ENCODE measurements around the gene PNPLA5. TPM values are rescaled to one million over a fixed set of nuclear protein-coding genes. Genes with fewer than 3 reads are reported as not detected.

PNPLA5 gene
- total RNA-seq, 1 experiment from 2014 or later = not detected

- no peaks in the 10 kb centered on the region for H3K4me1 ChIP-seq (ENCODE audit: control insufficient read depth, insufficient read depth, low read length)
- H3K27me3 ChIP-seq (ENCODE audit: control insufficient read depth, insufficient read depth, low read length) = no peaks in the 10 kb centered on the region
- BruUV-seq (replicated peaks) = no TSS peak
- H3K9me3 ChIP-seq (ENCODE audit: control insufficient read depth, insufficient read depth, low read depth, low read length) = no peaks in the 10 kb centered on the region
- ATAC-seq (no peak), DNase-seq (ENCODE audit: low read depth, low spot score) (no peak)
- TF ChIP-seq CTCF (IDR thresholded peaks at IDR 0.05) = no peak
- no peak for TF ChIP-seq SIN3A (IDR thresholded peaks at IDR 0.05; ENCODE audit: borderline replicate concordance, insufficient read depth, low read depth, low read length)
- no peak for TF ChIP-seq REST (IDR thresholded peaks at IDR 0.05; ENCODE audit: insufficient read depth in 1 of 2, low read depth in 2 of 2, low read length in 1 of 2)
- no peak for TF ChIP-seq TCF7L2 (IDR thresholded peaks at IDR 0.05; ENCODE audit: low read depth, low read length)
- in situ Hi-C loops (cut with HindIII; ENCODE audit: low pct_unique_long_range_greater_than_20kb, low sequenced_read_pairs) (no loop called here), intact Hi-C loops (cut with micrococcal nuclease; ENCODE audit: unreplicated experiment) (no loop called here)
- ChIA-PET POLR2A (no interaction called here), CTCF (no interaction called here)
- no peaks in the 10 kb centered on the region for H3K36me3 ChIP-seq (ENCODE audit: control insufficient read depth, insufficient read depth, low read length)
- H3K27ac ChIP-seq (ENCODE audit: low read length) = no peak overlapping the region
- H3K4me3 ChIP-seq (ENCODE audit: low read depth in 2 of 2, low read length in 2 of 2) = no peak overlapping the region
These were observed 60.0 kb downstream of the PNPLA5 start for GRCh38 chr22:43831561-43832392.

- no TSS peak for BruUV-seq (replicated peaks)
- no peak for DNase-seq (ENCODE audit: low read depth, low spot score)
- no peaks in the 10 kb centered on the region for H3K27me3 ChIP-seq (ENCODE audit: control insufficient read depth, insufficient read depth, low read length)
These were observed 60.8 kb downstream of the PNPLA5 start for GRCh38 chr22:43830931-43831560.

More at GRCh38 chr22:43830931-43831560, 60.8 kb downstream of the PNPLA5 start:
- ATAC-seq = no peak
- TF ChIP-seq REST (IDR thresholded peaks at IDR 0.05; ENCODE audit: insufficient read depth in 1 of 2, low read depth in 2 of 2, low read length in 1 of 2) (no peak), POLR2AphosphoS5 (IDR thresholded peaks at IDR 0.05; ENCODE audit: low read depth, low read length) (no peak), SIN3A (IDR thresholded peaks at IDR 0.05; ENCODE audit: borderline replicate concordance, insufficient read depth, low read depth, low read length) (no peak), TCF7L2 (IDR thresholded peaks at IDR 0.05; ENCODE audit: low read depth, low read length) (no peak), CTCF (IDR thresholded peaks at IDR 0.05) (no peak)
- intact Hi-C loops (cut with micrococcal nuclease; ENCODE audit: unreplicated experiment) = no loop called here
- in situ Hi-C loops (cut with HindIII; ENCODE audit: low pct_unique_long_range_greater_than_20kb, low sequenced_read_pairs) = no loop called here
- no peaks in the 10 kb centered on the region for H3K9me3 ChIP-seq (ENCODE audit: control insufficient read depth, insufficient read depth, low read depth, low read length)
- H3K4me3 ChIP-seq (ENCODE audit: low read depth in 2 of 2, low read length in 2 of 2) = no peak overlapping the region
- H3K4me1 ChIP-seq (ENCODE audit: control insufficient read depth, insufficient read depth, low read length) = no peaks in the 10 kb centered on the region
- ChIA-PET POLR2A (no interaction called here), CTCF (no interaction called here)
- no peaks in the 10 kb centered on the region for H3K36me3 ChIP-seq (ENCODE audit: control insufficient read depth, insufficient read depth, low read length)
- no peak overlapping the region for H3K27ac ChIP-seq (ENCODE audit: low read length)

Data from Panc1 (cell line).